ENCODE results near the gene BCL11B.

The BCL11B gene

DNA sequence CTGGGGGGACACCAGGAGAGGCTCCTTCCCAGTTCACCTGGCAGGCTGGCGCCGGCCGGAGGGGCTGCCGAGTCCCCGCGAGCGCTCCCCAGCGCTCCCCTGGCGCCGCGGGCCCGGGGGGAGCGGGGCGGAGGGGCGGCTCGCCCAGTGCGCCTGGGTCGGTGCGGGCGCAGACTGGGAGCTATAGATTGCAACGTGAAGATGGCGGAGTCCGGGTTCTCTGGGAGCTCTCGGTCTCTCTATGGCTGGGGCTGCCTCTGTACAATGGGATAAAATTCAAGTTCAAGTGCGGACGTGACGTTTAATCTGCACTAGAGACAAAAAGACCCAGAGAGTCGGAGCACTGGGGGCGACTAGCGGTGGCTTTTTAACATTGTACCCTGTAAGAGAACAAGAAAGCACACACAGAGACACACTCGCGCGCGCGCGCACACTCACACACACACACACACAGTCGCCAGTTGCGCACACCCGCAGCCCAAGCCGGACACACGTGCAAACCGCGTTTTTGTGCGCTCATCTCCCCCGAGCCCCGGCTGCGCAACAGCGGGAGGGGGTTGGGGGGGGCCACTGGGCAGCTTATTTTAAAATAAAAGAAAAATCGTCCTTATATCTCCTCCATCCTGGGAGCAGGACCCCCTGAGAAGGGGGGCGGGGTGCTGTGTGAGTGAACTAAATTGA lies at the start of gene BCL11B:
TSS of gene BCL11B (minus strand) at position 247 of the 681 bp plus-strand sequence. CDS start 979 bp downstream, outside the sequence.
- DNase-seq: peak; percentile 93

DNA sequence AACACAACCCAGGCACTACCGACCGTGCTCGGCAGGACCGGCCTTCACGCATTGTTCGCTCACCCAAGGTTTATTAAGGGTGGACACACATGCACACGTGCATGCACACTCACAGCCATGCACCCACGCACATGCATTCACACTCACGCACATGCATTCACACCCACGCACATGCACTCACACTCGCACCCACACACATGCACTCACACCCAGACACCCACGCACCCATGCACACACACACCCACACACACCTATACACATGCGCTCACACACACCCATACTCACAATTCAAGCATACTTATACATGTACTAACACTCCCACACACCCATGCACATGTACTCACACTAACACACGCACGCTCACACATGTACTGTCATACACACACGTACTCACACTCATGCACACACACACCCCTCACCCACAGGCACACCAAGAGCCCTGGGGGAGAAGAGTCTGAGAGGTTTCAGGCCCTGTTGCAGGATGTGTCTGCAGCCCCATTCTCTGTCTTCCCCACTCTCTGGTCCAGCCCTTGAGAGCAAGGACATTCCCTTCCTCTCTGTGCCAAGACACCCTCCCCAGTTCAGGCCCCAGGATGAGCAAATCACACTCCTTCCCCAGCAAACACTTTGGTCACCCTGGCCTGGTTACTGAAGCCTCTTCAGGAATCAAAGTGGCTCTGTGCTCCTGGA lies 49.4 kb upstream of the BCL11B start:
- no peak for DNase-seq

DNA sequence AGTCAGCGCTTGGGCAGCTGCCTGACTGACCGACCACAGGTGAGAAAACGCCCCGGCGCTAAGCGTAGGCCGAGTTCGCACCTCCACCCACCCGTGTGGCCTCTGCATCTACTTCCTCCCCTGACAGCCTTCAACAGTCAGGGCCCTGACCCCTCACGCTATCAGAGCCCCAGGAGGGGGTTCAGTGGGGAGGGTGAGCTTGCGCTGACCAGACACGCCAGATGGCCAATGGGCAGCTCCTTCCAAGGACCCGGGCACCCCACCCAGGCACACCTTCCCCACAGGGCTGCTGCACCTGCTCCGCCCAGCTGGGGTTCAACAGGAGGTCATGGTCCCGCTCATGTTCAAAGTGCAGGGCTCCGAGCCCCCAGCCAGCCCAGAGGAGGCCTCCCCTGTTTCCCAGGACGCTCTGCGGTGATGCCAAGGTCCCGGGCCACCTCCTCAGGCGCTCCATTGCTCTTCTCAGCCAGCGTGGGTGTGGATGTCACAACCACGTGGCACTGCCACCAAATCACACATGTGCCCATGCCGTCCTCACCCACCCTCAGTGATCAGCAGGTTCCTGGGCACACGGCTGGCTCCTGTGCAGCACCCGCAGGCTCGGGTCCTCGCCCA lies 48.7 kb upstream of the BCL11B start:
- no peak for DNase-seq

DNA sequence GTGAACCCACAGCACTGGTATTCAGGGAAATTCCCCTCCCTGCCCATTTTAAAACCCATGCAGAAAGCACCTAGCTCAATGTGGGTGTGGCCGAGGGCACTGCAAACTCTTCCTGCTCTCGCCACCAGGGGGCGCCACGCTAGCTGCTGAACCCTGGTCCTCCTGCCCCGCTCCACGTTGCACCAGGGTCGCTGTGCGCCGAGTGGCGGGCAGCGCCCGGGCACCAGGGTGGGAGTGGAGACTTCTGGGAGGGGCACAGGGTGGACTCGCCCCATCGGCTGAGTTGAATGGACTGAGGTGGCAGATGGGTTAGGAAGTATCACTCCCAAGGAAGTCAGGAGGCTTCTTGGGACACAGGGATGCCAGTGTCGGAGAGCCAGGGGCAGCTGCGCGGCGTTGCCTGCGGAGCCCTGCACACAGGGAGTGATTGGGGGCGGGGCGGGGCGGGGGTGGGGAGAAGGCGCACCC lies 48.1 kb upstream of the BCL11B start:
- DNase-seq: peak; percentile 74

GRCh38 chr14:99318959-99319295 lies 46.9 kb upstream of the BCL11B start:
- no peak for DNase-seq

DNA sequence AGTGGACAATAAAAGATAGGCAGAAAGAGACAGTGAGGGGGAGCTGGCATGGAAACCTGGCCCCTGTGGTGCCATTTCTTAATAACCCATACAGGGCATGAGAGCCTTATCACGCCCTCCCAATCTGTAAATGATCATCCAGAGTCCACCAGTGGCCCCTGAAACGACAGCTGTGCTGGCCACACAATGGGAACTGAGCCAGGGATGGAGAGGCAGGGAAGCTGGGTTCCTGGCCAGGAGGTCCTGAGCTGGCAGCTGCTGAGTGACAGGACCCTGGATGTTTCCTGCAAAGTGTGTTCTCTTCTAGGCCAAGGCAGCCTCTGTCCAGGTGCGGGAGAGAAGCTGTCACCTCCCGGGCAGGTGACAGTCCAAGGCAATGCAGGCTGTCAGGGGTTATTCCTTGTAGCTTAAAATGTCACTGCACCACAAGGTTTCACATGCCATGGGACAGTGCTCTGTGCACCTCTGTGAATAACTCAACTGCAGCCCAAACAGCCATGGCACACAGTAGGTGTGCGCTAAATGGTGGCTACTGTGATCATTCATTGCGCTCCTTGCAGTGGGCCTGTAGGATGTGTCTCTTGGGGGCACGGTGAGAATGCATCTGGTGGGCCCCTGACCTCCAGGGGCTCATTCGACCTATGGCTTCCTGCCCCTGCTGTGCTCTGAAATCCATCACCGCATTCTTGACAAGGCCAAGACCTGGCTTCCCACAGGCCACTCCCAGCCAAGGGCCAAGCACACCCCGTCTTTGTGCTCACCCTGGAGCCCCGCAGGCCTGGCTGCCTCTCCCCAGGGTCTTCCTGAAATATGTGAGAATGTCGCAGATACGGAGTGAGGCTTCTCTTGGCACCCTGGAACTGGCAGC lies 46.3 kb upstream of the BCL11B start:
- DNase-seq: no peak

DNA sequence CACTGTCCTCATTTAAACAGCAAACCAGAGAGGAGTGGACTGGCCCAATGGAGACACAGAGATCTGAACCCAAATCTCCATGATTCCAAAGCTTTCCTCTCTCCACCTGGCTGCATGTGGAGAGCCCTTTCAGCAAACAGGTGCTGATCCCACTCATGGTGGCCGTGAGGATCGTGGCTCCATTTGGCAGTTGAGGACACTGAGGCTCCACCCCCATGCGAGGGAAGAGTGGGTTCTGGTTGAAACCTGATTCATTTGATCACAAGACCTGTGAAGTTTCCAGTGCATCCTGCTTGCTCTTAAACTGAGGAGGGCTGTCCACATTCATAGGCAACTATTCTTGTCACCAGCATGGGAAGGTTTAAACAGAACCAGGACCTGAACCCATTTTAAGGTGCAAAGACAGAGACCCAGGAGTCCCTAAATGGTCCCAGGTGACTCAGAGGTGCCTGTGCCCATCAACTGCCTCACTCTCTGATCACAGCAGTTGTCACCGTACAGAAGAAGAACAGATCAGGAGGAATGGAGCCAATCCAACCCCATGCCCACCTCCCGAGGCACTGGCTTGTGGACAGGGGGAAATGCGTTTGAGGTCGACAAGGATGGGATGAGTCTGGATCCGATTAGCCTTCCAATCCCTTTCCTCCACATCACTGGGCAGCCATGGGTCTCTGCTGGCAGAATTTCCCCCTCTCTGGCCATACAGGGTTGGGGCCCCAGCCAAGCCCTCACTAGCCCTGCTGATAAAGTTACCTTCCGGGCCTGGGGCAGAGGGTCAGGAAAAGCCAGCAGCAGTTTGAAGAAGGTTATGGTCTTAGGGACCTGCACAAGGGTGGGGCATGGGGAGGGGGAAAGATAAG lies 45.5 kb upstream of the BCL11B start:
- no peak for DNase-seq

DNA sequence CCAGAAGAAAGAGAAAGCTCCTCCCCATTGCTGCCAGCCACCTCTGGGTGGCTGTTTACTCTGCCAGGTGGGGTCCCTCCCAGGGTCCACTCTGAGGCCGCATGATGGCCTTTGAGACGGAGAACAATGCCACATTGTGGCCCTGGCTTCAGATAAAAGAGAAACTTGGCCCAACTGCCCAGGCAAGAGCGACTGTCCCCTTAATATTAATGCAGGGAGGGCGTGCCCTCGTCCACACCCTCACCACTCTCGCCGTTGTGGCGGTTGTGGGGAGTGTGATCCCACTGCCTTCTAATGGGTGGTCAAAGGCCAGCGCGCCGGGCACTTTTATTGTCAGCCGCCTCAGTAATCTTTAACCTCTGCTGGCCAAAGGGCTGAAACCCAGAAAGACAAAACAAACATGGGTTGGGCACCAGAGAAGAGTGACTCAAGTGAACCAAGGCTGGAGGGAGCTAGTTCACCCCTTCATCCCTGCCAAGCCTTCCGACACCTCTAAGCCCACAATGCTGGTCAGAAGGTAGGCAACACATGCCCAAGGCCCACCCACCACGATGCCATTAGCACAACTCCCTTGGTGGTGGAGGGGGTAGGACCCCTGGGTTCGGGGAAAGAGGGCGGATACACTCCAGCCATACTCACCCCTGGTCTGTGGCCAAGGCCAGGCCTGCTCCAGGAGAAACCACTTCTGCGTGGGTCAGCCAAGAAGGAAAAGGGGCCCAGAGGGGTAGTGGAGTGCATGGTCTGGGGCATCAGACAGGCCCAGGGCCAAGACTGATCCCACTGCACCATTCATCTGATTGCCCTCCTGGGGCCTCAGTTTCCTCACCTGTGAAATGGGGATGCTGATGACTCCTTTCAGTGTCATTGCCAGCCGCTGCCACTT lies 44.5 kb upstream of the BCL11B start:
- DNase-seq: no peak

GRCh38 chr14:99315197-99315596 lies 43.2 kb upstream of the BCL11B start:
- no peak for DNase-seq

- DNase-seq: no peak
Observed at GRCh38 chr14:99314623-99315022, 42.6 kb upstream of the BCL11B start.

GRCh38 chr14:99313234-99313633 lies 41.2 kb upstream of the BCL11B start:
- DNase-seq: no peak

DNA sequence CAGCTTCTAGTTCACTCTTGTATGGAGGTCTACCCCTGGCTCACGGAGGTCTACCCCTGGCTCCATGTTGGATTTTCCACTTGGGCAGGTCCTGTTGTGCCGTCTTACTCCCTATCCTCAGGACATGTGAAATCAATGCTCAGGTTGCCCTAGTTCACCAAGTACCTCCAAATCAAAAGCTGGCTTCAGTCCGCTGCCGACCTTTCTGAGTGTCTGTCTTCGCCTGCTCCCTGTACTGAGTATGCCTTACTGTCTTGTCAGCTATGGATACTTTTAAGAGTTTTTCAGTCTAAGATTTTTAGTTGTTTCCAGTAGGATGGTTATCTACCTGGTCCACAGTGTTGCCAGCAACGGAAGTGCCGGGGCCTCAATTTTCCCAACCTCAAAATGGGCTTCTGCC lies 40.1 kb upstream of the BCL11B start:
- no peak for DNase-seq

GRCh38 chr14:99309220-99309766 lies 37.3 kb upstream of the BCL11B start:
- DNase-seq: no peak

GRCh38 chr14:99304208-99304607 lies 32.2 kb upstream of the BCL11B start:
- DNase-seq: no peak

GRCh38 chr14:99300190-99300589 lies 28.2 kb upstream of the BCL11B start:
- no peak for DNase-seq

GRCh38 chr14:99296517-99296916 lies 24.5 kb upstream of the BCL11B start:
- no peak for DNase-seq

- no peak for DNase-seq
Observed at GRCh38 chr14:99289394-99290189, 17.6 kb upstream of the BCL11B start.

GRCh38 chr14:99288948-99289347 lies 17.0 kb upstream of the BCL11B start:
- DNase-seq: no peak

DNA sequence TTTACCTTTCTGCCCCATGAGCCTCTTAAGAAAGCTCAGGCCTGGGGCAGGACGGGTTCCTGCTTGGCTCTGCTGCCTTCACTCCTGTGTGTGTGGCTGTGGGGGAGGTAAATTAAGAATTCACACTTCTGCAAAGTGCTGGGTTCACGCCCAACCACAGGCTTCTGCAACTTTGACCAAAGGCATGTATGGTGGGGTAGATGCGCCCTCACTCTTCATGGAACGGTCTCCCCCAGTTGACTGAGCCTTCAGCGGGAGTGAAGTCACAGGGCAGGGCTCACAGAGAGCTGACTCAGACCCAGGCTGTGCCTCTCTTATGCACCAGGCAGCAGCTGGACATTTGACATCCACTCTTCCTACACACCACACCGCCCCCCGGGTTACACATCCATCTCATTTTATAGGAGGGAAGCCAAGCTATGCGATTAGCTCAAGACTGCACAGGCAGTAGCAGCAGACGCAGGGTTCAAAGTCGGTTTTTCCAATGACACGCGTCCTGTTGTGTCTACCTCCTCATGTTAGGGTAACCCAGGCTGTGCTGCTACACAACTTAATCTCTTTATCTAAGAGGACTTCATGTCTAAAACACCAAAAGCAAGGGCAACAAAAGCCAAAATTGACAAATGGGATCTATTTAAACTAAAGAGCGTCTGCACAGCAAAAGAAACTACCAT lies 15.4 kb upstream of the BCL11B start:
- DNase-seq: peak; percentile 13

Measured in CD4-positive, alpha-beta T cell treated with Interleukin-17A for 4 hours (primary cell).